IPS-15b (cell line): ENCODE data around the gene EXOC3L4.

Source experiments
- H3K27me3 ChIP-seq: one replicate; pipeline ENCODE4 v1.6.1; 2013; ENCODE audit warnings: low read length; ENCODE audit not compliant: control insufficient read depth, insufficient read depth
- H3K36me3 ChIP-seq: one replicate; pipeline ENCODE4 v1.6.1; 2013; ENCODE audit warnings: low read length; ENCODE audit not compliant: control insufficient read depth, insufficient read depth
- H3K4me1 ChIP-seq: one replicate; pipeline ENCODE4 v1.6.1; 2013; ENCODE audit warnings: mild to moderate bottlenecking, low read length; ENCODE audit not compliant: control insufficient read depth, insufficient read depth
- H3K4me3 ChIP-seq: one replicate; pipeline ENCODE4 v1.5.1; 2013; ENCODE audit warnings: low read depth, low read length
- H3K9ac ChIP-seq: one replicate; pipeline ENCODE4 v1.6.1; 2013; ENCODE audit warnings: low read depth, mild to moderate bottlenecking, low read length
- H3K9me3 ChIP-seq: one replicate; pipeline ENCODE4 v1.6.1; 2013; ENCODE audit warnings: mild to moderate bottlenecking, low read length; ENCODE audit not compliant: control insufficient read depth, insufficient read depth

EXOC3L4 gene

DNA sequence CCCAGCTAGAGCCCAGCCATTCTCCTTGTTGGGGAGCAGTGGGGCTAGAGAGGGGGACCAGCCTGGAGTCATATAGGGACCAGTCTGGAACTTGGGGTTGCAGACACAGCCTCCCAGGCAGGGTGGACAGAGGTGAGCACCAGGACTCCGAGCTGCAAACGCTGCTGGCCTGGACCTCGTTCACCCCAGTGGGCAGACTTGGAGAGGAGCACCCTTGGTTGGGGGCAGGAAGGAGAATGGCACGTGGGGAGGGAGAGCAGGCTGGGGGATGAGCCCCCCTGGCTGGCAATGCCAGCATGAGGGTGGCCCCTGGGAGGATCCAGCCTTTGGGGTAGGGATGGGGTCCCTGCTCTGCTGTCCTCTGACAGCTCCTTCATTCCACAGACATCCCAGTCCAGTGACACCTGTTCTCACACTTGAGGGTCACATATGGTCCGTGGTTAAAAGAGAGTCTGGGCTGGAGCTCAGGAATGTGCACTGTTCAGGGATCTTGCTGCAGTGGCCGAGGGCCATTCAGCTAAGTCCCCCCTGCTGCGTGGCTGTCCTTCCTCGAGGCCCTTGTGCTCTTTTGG is 7.7 kb upstream of the EXOC3L4 start:
- no peak overlapping the region for H3K4me3 ChIP-seq
- H3K4me1 ChIP-seq: no peaks in the 10 kb centered on the region
- H3K9me3 ChIP-seq: no peaks in the 10 kb centered on the region
- H3K9ac ChIP-seq: no peak overlapping the region
- peaks cover 27% of the 10 kb centered on the region for H3K27me3 ChIP-seq
- H3K36me3 ChIP-seq: no peaks in the 10 kb centered on the region

- peaks cover 23% of the 10 kb centered on the region for H3K27me3 ChIP-seq
- H3K4me1 ChIP-seq: no peaks in the 10 kb centered on the region
- no peaks in the 10 kb centered on the region for H3K36me3 ChIP-seq
- no peak overlapping the region for H3K4me3 ChIP-seq
- H3K9me3 ChIP-seq: no peaks in the 10 kb centered on the region
- no peak overlapping the region for H3K9ac ChIP-seq
Observed at GRCh38 chr14:103087343-103087835, 7.1 kb upstream of the EXOC3L4 start.

GRCh38 chr14:103088921-103089320 is 5.6 kb upstream of the EXOC3L4 start:
- H3K36me3 ChIP-seq: no peaks in the 10 kb centered on the region
- H3K9me3 ChIP-seq: no peaks in the 10 kb centered on the region
- no peaks in the 10 kb centered on the region for H3K4me1 ChIP-seq
- no peak overlapping the region for H3K9ac ChIP-seq
- H3K4me3 ChIP-seq: no peak overlapping the region
- peaks cover 14% of the 10 kb centered on the region for H3K27me3 ChIP-seq

DNA sequence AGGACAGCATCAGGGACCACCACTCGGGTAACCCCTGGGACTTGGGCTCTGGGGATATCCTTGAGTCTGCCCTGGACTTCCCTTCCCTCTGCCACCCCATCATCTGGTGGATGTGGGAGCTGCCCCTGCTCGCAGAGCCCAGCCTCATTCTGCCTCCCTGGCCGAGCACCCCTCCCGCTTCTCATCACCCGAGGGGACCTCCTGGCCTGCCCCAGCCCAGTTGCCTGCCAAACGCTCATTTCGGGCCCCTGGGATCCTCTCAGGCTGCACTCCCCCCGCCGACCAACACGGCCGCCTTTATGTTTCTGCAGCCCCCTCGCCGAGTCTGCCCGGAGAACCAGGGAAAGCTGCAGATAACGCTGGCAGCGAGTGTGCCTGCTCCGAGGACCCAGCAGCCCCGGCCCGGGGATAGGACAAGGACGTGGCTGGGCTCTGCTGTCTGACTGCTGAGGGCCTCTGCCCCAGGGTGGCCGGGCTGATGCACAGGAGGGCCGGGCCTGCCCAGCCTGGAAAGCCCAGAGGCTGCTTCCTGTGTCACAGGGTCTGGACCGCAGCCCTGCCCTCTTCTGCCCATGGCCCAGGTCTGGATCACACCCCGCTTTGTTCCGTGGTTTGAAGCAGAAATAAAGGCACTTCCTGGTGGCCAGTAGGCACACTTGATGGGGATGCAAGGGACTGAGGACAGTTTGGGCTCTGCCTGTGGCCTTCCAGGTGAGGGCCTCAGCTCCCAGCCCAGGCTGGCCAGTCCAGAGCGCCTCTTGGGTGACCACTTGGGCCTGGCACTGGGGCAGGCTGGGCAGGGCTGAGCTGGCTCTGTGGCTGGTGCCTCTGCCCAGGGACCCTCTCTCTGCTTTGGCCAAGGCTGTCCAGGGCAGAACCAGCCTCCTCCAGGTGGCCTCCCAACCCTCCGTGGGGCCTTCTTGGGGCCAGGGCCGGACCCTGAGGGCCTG is 4.9 kb upstream of the EXOC3L4 start:
- H3K27me3 ChIP-seq: peaks cover 9% of the 10 kb centered on the region
- no peaks in the 10 kb centered on the region for H3K9me3 ChIP-seq
- H3K36me3 ChIP-seq: no peaks in the 10 kb centered on the region
- H3K4me3 ChIP-seq: no peak overlapping the region
- no peak overlapping the region for H3K9ac ChIP-seq
- no peaks in the 10 kb centered on the region for H3K4me1 ChIP-seq

DNA sequence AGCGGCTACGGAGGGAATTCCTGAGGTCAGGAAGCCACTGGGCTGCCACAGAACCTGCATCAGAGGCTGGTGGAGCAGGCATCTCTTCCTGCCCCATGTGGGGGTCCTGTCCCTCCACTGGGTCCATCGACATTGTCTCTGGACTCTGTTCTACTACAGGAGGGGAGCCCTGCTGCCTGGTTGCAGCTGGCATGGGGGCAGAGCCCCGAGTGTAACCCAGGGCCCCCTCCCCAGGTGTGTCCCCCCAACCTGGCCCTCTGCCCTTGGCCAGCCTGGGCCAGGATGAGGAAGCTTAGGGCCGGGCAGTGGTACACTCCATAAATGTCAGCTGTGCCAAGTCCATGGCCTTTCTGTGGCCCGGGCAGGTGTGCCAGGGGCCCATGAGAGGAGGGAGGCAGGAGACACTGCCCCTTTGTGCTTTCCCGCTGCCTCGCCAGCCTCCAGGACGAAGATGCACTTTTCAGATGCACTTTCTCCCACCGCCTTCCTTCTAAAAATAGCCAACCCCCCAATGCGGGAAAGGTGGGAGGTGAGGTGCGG is 4.0 kb upstream of the EXOC3L4 start:
- Histone ChIP-seq H3K4me3 (no peak overlapping the region), H3K9ac (no peak overlapping the region), H3K4me1 (no peaks in the 10 kb centered on the region), H3K9me3 (no peaks in the 10 kb centered on the region), H3K27me3 (peaks cover 5% of the 10 kb centered on the region), H3K36me3 (no peaks in the 10 kb centered on the region)

DNA sequence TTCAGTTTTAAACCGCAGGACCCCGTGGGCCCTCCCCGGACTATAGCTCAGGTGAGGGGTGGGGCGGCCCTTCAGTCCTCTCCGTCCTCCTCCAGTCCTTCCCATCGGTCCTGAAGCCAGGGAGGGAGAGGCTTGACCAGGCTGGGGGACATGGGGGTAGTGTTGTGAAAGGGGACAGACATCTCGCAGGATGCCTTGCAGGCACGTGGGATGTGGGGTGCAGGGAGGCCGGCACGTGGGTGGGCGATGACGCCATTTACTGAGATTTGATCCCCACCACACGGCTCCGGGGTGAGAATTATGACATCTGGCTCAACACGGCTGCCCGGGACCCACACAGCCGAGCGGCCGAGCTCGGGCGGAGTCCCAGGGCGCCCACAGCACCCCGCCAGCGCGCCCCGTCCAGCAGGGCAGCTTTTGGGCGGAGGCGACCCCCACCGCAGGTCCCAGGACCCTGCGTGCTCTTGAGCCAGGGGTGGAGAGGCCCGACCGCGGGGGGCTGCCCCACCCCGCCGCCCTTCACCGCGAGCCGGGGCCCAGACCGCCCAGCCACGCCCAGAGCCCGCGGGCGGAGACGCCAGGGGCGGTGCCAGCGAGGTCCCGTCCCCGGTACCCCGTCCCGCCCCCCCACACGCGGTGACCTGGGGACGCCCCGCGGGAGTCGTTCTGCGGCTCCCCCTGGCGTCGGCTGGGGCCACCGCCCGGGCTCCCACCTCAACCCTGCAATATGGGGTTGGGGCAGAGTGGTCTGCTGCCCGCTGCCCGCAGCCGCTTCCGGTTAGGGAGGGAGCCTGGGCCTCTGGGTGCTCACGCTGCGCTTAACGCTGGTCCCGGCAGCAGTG is 3.3 kb upstream of the EXOC3L4 start:
- H3K9me3 ChIP-seq: no peaks in the 10 kb centered on the region
- no peaks in the 10 kb centered on the region for H3K4me1 ChIP-seq
- H3K27me3 ChIP-seq: peaks cover 5% of the 10 kb centered on the region
- no peak overlapping the region for H3K9ac ChIP-seq
- H3K36me3 ChIP-seq: no peaks in the 10 kb centered on the region
- H3K4me3 ChIP-seq: peak overlapping the region; percentile 41

DNA sequence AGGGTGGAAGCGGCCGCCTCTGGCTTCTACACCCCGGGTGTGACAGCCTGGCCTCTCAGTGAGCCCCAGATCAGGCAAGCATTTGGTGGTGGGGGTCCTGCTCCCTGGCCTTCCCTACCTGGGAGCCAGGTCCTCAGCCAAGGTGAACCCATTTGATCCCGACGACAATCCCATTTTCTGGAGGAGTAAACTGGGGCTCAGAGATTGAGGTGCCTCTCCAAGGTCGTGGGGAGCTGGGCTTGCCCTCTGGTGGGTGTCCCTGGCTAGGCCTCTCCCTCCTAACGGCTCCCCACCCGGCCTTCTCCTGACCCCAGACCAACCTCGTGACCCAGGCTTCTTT is 2.7 kb upstream of the EXOC3L4 start:
- Histone ChIP-seq H3K9ac (no peak overlapping the region), H3K4me1 (no peaks in the 10 kb centered on the region)

DNA sequence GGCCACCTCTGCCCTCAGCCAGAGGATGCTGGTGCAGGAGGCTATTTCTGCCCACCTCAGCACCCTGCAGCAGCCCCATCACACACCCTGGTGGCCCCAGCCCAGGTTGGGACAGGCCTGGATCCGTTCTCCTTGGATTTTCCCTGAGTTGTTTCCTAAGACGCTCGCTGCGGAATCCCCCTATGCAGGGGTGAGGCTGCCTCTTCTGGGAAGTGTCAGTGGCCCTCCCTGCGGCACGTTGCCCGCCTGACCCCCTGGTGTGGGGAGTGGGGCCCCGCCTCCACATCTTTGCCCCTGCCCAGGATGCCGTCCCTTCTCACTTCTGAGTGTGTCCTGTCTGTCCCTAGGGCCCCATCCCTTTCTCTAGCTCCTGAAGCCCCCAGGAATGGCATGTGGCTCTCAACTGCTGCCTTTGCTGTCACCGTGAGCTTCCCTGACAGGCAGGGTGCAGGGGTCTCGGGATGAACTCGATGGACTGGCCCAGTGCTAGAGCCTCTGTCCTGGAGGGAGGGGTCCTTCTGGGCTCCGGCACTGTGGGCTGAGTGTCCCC is 594 bp upstream of the EXOC3L4 start:
- H3K4me1 ChIP-seq: no peaks in the 10 kb centered on the region
- no peaks in the 10 kb centered on the region for H3K36me3 ChIP-seq
- H3K9ac ChIP-seq: no peak overlapping the region
- no peak overlapping the region for H3K4me3 ChIP-seq
- H3K27me3 ChIP-seq: peaks cover 5% of the 10 kb centered on the region
- H3K9me3 ChIP-seq: no peaks in the 10 kb centered on the region

More for the DNA sequence above, 2.7 kb upstream of the EXOC3L4 start:
- Histone ChIP-seq H3K9me3 (no peaks in the 10 kb centered on the region), H3K36me3 (no peaks in the 10 kb centered on the region), H3K4me3 (peak overlapping the region; percentile 26), H3K27me3 (peaks cover 5% of the 10 kb centered on the region)

DNA sequence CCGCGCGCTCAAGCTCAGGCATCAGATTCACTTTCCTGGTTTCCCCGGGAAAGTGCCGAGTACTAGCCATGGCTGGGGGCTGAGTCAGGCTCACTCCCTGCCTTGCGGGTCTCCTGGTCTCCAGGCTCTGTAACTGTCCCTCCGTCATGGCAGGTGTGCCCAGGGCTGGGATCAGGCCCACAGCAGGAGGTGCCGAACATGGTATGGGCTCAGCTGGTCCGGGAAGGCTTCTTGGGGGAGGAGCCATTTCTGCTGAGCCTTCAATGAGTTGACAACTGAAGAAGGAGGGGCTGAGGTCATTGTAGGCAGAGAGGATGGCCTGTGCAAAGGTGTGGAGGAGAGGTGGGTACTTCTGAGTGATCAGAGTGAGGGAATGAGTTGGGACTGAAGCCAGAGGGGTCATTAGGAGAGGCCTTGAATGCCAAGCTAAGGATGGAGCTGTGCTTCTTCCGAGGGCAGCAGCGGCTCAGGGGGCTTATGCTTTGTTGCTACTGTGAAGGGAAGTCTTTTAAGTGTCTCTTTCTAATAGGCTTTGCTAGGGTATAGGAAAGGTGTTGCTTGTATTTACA is 769 bp downstream of the EXOC3L4 start:
- Histone ChIP-seq H3K9ac (no peak overlapping the region), H3K4me1 (no peaks in the 10 kb centered on the region), H3K9me3 (no peaks in the 10 kb centered on the region), H3K36me3 (no peaks in the 10 kb centered on the region), H3K4me3 (no peak overlapping the region), H3K27me3 (peaks cover 4% of the 10 kb centered on the region)

GRCh38 chr14:103096387-103096786 is 1.9 kb downstream of the EXOC3L4 start:
- H3K9me3 ChIP-seq: no peaks in the 10 kb centered on the region
- H3K27me3 ChIP-seq: no peaks in the 10 kb centered on the region
- no peaks in the 10 kb centered on the region for H3K36me3 ChIP-seq
- no peaks in the 10 kb centered on the region for H3K4me1 ChIP-seq
- H3K9ac ChIP-seq: no peak overlapping the region
- H3K4me3 ChIP-seq: no peak overlapping the region
